HG02763 (cell line): ENCODE results near the gene RBFA.

ENCODE experiments used
- ATAC-seq: cut with Tn5 transposase; IDR thresholded peaks from one replicate; pipeline ENCODE4 v1.9.1; 2021; ENCODE audit warnings: mild to moderate bottlenecking, moderate library complexity; ENCODE audit not compliant: unreplicated experiment

Gene RBFA

GRCh38 chr18:80070825-80071224 is 36.6 kb downstream of the RBFA start:
- no peak for ATAC-seq

DNA sequence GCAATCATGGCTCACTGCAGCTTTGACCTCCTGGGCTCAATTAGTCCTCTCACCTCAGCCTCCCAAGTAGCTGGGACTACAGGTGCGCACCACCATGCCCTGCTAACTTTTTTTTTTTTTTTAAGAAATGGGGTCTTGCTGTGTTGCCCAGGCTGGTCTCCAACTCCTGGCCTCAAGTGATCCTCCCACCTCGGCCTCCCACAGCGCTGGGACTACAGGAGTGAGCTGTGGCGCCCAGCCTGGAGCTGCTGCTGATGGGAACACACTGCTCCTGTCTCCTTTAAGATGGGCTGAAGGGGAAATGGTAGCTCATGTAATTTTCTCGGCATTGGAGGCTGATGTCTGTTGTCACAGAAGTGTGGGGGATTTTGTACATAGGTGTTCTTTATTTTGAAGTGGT is 39.9 kb downstream of the RBFA start:
- ATAC-seq, result no peak

- no peak for ATAC-seq
Observed at GRCh38 chr18:80074697-80075096, 40.5 kb downstream of the RBFA start.

DNA sequence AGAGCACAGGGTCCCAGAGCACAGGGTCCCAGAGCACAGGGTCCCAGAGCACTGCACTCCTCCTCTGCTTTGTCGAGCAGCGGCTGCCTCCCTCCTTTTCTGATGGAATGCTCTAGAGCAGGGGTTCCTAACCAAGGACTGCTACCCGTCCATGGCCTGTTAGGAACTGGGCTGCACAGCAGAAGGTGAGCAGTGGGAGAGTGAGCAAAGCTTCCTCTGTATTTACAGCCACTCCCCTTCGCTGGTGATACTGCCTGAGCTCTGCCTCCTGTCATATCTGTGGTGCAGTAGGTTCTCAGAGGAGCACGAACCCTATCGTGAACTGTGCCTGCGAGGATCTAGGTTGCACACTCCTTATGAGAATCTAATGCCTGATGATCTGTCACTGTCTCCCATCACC is 41.7 kb downstream of the RBFA start:
- no peak for ATAC-seq

DNA sequence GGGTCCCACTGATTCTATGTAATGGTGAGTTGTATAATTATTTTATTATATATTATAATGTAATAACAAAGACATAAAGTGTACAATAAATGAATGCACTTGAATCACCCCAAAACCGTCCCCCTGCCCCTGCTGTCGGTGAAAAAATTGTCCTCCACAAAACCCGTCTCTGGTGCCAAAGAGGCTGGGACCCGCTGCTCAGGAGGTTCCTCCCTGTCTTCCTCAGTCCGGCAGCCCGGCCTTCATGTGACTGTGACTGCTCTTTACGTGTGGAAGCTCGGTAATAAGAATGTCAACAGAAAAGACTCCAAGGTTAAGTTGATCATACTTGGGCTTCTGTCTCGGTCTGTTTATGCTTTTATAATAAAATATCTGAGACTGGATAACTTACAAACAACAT is 42.1 kb downstream of the RBFA start:
- ATAC-seq, result no peak

DNA sequence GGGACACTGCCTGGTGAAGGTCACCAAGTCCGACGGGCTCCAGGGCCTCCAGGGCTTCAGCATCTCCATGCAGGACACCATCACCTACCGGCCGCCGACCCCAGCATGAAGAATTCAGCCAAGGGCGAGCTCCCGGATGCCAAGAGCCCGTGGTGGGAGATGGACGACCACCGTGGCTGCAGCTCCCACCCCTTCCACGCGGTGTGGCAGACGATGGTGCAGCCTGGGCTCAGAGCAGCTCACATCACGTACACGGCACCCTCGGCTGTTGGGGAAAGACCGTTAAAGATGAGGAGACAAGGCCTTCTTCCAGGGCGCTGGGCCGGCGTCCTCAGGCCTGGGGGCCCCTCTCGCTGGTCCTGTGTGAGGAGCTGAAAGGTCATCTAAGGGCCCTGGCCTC is 43.6 kb downstream of the RBFA start:
- ATAC-seq, result no peak
